Sciatic nerve (tissue), 2 donors: ENCODE results near the gene MYH6. TPM values are rescaled to one million over a fixed set of nuclear protein-coding genes. Genes with fewer than 3 reads are reported as not detected.
"Not testable (repeated sequence)": the region's sequence is repeated elsewhere in the genome, so short reads cannot be mapped to it uniquely, and the experiment has no call there.

ENCODE experiments used
- ATAC-seq: fragments of 200-7000 bp; cut with Tn5 transposase; one replicate; pipeline ENCODE4 v1.9.1; 2020; ENCODE audit warnings: mild to moderate bottlenecking, moderate library complexity
- DNase-seq: peaks from one replicate; pipeline ENCODE4 v3.0.0-alpha.2; 2020; ENCODE audit warnings: low spot score
- intact Hi-C: fragments of 100-400 bp; cut with DNase I; formaldehyde crosslinking; loops from one replicate; pipeline ENCODE4 v1.14.2; 2022
- total RNA-seq: library from RNA; stranded (reverse); fragmentation: NEBNext Ultra II Directional; extraction: Animal tissue kit (Norgen Biotek cat#: 25700); gene quantifications from one replicate; pipeline ENCODE4 v1.2.1, GENCODE V29; 2021
- donor health status: DM: no; HTN: no; CAD: no.
- donor health status: DM: no; HTN: no; CAD: no.

The MYH6 gene
- not detected for total RNA-seq

DNA sequence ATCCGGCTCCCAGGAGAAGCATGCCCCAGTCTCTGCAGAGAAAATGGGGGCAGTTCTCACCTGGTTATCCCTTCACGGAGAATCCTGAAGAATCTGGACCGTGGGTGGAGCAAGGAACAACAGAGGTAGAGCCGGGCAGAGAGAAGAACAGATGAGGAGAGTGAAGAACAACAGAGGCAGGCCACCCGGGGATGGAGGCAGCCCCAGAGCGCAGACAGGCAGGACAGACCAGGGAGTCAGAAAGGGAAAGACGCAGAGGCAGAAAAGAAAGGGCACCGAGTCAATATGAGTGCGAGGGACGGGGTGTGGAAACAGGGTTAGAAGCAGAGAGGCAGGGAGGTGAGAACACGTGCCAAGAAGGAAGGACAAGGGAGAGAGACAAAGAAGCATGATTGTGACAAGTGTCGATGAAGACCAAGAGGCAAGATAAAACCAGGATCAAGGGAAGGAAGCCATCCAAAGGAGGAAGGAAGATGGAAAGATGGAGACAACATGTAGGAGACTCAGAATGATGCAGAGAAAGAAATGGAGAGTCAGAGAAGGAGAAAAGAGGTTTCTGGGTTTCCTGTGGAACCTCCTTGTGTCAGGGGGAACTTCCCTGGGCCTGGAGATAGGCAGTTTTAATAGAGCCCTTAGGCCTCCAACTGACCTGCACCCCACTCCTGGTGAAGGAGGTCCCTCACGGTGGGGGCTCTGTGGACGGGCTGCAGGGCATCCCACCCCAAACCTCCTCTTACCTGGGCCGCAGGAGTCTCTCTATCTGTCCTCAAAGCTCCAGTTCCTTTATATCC, at the start of gene MYH6:
TSS of gene MYH6 (minus strand) at position 758 of the 791 bp plus-strand sequence. CDS start 1,050 bp downstream, outside the sequence.
- ATAC-seq (no peak), DNase-seq (no peak)
- intact Hi-C loops, result no loop called here

DNA sequence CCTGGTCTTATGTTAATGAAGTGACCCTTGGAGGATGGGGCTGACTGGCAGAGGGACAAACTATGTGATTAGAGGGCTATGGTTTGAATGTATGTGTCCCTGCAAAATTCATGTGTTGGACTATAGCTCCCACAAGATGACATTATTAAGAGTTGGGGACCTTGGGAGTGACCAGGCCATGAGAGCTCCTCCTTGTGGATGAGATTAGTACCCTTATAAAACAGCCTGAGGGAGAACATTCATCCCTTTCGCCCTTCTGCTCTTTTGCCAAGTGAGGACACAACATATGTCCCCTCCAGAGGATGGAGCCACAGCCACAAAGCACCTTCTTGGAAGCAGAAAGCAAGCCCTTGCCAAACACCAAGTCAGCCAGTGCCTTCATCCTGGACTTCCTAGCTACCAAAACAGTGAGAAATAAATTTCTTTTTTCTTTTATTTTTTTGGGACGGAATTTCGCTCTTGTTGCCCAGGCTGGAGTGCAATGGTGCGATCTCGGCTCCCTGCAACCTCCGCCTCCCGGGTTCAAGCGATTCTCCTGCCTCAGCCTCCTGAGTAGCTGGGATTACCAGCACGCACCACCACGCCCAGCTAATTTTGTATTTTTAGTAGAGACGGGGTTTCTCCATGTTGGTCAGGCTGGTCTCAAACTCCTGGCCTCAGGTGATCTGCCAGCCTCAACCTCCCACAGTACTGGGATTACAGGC, 49.0 kb upstream of the MYH6 start:
- intact Hi-C loops, ATAC-seq, DNase-seq: not testable (repeated sequence)

DNA sequence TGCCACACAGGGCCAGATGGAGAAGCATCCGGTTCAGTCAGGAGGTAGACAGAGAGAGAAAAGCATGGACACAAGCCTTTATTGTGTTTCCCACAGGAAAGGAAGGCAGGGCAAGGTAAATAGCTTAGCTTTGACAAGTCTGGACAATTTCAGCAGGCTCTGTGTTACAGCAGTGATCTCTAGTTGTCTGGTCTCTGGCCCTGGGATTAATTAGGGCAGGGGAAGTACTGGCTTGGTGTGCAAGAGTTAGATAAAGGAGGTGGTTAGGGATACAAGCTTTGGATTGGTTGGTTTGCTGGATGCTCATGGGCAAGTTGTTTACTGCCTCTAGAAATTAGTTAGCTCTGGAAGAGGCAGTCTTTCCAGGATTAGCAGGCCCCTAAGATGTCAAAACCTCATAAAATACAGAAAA, 46.4 kb upstream of the MYH6 start:
- DNase-seq (no peak), ATAC-seq (no peak)
- intact Hi-C loops, result no loop called here

DNA sequence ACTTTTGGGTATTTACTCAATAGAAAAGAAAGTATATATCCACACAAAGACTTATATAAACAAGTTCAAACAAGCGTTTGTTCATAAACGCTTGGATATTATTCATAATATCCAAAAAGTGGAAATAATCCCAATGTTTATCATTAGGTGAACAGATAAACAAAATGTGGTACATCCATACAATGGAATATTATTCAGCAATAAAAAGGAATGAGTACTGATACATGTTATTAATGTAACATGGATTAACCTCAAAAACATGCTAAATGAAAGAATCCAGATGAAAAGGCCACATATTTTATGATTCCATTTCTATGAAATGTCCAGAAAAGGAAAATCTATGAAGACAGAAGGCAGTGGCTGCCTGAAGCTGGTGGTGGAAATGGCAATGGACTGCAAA, 44.2 kb upstream of the MYH6 start:
- no peak for DNase-seq
- ATAC-seq, result no peak
- intact Hi-C loops, result no loop called here

DNA sequence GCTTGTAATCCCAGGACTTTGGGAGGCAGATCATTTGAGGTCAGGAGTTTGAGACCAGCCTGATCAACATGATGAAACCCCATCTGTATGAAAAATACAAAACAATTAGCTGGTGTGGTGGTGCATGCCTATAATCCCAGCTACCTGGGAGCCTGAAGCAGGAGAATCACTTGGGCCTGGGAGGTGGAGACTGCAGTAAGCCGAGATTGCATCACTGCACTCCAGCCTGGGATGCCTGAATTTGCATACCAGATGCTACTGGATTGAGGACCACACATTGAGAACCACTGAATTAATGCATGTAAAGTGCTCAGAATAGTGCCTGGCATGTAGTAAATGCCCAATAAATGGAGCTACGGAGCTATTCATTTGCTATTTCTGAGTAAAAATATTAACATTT, 42.3 kb upstream of the MYH6 start:
- DNase-seq (no peak), ATAC-seq (no peak)
- intact Hi-C loops, result no loop called here

DNA sequence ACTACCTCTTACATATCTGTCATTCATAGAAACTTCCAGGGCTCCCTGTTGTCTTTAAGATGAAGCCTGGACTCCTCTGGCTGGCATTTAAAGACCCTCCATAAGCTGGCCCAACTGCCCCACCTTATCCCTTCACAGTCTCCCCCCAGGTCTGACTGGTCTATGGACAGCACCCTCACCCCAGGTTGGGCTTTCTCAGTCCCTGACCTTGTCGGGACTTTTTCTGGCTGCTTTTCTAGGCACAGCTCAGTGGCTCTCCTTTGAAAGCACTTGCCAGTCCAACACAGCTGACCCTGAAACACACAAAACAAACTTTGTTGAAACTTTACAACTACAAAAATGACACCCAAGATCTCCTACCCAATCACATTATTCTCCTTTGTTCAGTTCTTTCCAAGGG, 41.2 kb upstream of the MYH6 start:
- DNase-seq (no peak), ATAC-seq (no peak)
- intact Hi-C loops, result no loop called here

DNA sequence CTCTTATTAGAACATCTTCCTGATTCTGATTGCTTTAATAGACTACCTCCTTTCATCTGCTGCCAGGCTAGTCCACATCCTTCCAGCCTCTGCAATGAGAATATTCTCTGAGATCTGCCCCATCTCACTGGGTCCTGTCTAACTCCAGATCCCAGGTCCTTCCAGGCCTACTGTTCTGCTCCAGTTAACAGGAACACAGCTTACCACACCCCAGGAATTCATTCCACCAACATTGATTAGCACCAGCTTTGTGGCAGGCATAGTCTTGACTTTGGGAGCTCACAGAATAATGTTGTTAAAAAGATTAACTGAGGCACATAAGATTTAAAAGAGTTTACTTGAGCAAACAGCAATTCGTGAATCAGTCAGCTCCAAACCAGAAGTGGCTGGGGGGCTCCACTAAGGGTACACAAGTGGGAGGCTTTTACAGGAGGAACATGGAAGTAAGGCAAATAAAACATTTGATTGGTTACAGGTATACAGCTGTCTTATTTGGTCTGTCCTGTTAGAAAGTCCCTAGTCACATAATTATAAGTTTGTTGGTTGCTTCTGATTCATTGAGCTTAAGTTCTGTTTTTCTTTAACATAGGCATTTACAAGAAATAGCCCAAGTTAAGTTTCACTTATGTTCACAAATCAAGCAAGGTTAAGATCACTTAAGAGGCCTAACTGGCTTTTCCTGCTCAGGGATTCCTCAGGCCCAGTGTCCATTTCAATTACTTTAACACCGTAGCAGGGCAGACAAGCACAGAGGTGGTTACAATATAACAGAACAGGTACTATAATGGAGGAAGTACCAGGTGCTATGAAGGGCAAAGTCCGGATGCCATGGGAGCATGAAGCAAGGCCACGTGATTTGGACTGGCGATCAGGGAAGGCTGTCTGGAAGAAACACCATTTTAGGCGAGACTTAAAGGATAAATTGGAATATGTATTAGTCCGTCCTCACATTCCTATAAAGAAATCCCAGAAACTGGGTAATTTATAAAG, 39.6 kb upstream of the MYH6 start:
- intact Hi-C loops, result no loop called here
- DNase-seq, result no peak
- ATAC-seq, result no peak

DNA sequence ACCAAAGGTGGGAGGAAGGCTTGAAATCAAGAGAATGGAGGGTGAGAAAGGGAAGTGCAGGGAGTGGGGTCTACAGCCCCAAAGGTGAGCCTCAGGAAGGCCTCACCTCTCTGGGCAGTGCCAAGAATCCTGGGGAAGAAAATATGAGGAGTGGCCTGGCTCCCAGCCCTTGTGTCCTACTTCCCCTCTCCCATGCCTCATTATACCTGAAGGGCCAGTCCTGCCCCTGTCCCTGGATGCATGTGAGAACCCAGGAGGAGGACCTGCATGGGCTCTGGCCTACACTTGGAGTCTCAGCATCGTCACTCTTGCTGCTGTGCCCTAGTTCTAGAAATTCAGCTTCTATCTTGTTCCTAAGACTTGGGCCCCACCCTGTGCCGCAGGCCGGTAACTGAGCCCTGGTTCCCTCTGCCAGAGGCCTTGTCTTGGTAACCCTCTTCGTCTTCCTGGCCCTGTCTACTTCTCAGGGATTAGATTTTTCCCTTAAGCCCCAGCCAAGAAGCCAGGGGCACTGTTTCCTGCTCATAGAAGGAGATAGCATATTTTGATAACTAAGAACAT, 38.3 kb upstream of the MYH6 start:
- peak; percentile 63 for ATAC-seq
- DNase-seq, result no peak
- intact Hi-C loops, result no loop called here

DNA sequence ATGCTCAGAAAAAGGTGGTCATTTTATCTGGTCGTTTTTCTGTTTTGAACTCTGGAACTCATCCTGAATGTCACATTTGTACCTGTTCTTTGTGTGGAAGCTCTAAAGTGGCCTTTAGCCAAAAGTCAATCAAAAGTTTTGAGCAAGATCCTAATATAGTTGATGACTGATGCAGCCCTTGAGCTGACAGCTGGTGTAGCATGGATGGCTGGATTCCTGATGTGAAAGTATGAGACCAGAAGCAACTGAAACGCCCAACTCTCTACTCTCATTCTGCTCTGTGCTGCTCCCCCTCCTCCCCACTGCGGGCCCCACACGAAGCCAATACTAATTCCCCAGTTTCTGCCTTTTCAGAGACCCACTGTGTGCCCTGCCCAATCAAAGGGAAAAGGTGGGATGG, 37.7 kb upstream of the MYH6 start:
- no peak for DNase-seq
- no peak for ATAC-seq
- intact Hi-C loops, result no loop called here

DNA sequence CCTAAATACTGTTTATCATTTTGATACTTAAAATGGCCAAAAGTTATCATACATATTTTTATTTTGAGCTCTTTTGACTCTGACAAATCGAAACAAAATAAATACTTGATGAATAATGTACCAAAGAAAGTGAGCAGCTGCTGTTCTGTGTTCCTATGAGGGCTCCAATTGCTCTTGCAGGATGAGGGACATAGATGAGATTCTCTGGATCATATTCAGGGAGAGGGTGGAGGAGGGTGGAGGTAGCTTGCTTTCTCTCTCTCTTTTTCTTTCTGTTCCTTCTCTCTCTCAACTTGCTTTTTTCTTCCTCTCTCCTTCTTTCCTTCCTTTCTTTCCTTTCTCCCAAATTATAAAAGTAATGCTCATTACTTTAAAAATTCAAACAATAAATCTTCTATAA, 36.2 kb upstream of the MYH6 start:
- intact Hi-C loops, result no loop called here
- ATAC-seq (no peak), DNase-seq (no peak)

DNA sequence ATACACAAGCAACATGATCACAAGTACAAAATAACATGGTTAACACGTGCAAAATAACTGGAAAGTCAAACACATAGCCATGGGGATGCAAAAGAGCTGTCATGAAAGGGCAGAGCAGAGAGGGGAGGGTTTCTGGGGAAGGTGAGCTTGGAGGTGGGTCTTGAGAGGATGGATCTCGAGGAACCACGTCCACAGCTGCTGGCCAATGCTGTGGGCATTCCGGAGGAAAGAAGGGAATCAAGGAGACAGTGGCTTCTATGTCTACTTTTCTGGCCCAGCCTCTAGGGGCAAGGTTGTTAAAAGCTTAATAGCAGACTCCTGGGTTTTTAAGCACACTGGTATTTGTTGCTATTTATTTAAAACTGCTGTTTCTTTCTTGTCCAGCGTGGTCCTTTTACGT, 35.8 kb upstream of the MYH6 start:
- no peak for ATAC-seq
- intact Hi-C loops, result no loop called here
- no peak for DNase-seq

DNA sequence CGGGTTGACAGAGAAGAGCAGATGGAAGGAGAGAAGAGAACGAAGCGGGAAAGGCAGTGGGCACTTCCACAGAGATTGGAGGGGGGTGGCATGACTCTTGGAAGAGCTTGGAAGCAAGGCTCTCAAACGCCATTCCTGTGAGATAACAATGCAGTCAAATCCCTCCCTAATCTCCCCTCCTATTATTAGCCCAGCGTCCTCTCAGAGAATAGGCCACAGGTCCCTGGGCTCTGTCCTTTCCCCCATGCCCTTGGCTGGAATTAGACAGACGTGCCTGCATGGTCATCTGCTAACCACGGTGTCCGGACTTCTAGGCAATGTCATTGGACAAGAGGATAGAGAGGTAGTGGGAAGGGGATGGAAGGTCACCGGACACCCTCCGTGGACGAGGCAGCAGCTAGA, 35.3 kb upstream of the MYH6 start:
- intact Hi-C loops, result no loop called here
- no peak for DNase-seq
- no peak for ATAC-seq

DNA sequence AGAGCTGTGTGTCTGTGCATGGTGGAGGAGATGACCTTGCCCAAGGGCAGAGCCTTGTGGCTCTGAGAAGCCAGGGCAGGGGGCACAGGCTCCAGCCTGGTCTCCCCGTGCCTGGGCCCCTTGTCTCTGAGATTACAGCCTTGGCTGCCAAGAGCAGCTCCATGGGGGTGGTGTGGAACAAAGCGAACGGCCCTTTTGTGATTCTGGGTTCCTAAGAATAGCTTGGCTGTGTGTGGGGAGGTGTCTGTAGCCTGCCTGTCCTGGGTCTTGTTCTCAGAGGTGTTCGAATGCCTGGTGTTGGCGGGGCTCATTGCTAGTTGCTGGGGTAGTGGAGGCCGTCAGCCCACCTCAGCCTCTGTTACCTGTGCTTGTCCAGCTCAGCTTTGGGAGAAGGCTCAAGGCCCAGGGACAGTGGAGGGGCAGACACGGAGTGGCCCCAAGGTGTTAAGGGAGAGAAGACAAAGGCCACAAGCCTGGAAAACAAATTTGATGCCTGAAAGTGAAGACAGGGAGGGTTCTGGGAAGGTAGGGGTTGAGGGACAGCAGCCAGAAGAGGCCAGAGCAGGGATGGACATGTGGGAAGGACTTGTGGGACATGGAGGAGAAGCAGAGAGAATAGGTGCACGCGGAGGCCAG, 34.8 kb upstream of the MYH6 start:
- no peak for DNase-seq

DNA sequence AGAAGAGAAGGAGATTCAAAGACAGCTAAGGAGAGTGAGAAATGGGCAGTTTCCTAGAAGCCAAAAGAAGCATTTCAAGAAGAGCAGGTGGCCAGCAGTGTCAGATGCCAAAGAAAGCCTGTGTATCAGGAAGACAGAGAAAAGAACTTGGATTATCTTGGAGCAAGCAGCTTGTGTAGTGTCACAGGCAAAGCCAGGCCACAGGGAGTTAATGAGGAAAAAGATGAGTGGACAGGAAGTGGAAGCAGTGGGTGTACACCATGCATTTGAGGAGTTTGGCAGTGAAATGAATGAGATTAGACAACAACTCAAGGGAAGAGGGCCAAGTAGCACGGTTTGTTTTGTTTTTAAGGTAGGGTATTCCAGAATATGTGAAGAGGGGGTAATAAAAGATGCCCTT, 33.0 kb upstream of the MYH6 start:
- intact Hi-C loops, result no loop called here
- ATAC-seq, result no peak
- DNase-seq, result no peak

More for the DNA sequence above, 34.8 kb upstream of the MYH6 start:
- intact Hi-C loops, result no loop called here
- ATAC-seq, result peak; percentile 29

DNA sequence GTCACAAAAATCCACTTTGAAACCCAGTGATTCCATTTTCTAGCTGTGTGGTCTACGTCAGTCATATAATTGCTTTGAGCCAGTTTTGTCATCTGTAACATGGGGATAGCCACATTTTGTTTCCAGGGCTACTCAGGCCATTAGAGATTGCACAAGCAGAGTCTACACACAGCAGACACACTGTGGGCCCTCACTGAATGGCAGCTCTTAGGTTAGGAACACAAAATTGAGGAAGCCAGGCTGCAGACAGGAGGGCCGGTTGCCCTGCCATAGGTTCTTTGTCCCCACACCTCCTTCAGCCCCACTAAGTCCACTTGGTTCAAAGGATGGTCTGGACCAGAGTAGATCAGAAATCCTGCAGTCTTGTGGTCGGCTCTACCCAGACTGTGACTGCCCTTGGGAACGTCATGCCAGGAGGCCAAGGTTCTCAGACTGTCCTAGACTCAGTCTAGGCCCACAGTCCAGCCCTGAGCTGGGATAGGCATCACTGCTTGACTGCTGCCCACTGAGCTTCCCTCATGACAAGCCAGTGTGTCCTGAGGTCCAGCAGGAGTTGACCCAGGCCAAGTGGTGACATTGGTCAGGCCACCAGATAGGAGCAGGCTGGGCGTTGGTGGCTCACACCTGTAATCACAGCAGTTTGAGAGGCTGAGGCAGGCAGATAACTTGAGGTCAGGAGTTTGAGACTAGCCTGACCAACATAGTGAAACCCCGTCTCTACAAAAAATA, 31.2 kb upstream of the MYH6 start:
- DNase-seq (no peak), ATAC-seq (no peak)
- intact Hi-C loops, result no loop called here

DNA sequence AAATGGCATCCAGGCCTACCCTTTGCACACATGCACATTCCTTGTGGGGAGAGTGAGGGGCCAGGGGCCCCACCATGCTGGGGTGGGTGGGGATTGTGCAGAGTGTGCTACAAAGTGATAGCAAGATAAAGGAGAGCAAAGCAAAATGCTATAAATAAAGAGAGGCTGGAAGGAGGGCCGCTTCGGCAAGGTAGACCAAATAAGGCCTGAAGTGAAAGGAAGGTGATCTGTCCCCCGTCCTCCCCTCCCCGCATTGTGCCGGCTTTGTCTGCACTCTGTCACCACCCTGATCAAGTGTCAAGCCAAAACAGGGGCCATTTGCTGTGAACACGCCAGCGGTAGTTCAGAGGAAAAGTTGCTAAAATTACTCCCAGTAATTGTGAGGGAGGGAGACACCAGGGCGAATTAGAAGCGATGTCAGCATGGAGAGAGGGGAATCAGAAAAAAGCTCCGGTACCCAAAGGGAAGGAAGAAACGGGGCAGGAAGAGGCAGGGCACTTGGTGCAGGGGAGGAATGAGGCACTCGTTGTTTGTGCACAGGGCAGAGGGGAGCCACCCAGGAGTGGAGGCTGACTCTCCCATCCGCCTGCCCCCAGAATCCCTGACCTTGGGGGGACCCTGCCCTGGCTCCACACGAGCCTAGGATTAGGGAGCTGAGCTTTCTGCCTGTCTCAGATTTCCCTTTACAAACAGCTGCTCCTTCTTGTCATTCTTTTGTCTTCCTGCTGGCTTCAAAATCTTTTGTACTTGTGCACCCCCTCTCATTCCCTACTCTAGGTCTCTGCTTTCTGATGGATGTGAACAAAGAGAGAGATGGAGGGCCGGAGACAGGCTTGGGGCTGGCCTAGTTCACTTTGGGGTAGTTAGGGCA, 30.3 kb upstream of the MYH6 start:
- ATAC-seq (no peak), DNase-seq (no peak)
- intact Hi-C loops, result no loop called here
